UCSD-AML1 (cell line): ENCODE measurements around the gene CHD9NB.

Experiments used
- DNase-seq: peaks from one replicate; lab custom pipeline; 2025; ENCODE audit not compliant: unreplicated experiment; lab: John Stamatoyannopoulos, UW

The CHD9NB gene

GRCh38 chr16:53052519-53053501 lies at the start of gene CHD9NB:
Gene CHD9NB, minus strand, starts transcription at chr16:53052897. Its CDS starts 8,739 bp downstream, at chr16:53044158.
- DNase-seq: peak; percentile 44

GRCh38 chr16:53100889-53101288 lies 48.2 kb upstream of the CHD9NB start:
- DNase-seq: no peak

- DNase-seq: no peak
These were observed 47.5 kb upstream of the CHD9NB start for GRCh38 chr16:53100131-53100748.

GRCh38 chr16:53099318-53100130 lies 46.8 kb upstream of the CHD9NB start:
- DNase-seq: peak; percentile 92

GRCh38 chr16:53098526-53099317 lies 46.0 kb upstream of the CHD9NB start:
- peak; percentile 84 for DNase-seq

- DNase-seq: no peak
These were observed 44.5 kb upstream of the CHD9NB start for GRCh38 chr16:53097190-53097589.

GRCh38 chr16:53094013-53094630 lies 41.4 kb upstream of the CHD9NB start:
- DNase-seq: peak; percentile 83

GRCh38 chr16:53093162-53093744 lies 40.6 kb upstream of the CHD9NB start:
- DNase-seq: no peak

GRCh38 chr16:53092284-53092683 lies 39.6 kb upstream of the CHD9NB start:
- DNase-seq: no peak

- DNase-seq: peak; percentile 20
These were observed 38.9 kb upstream of the CHD9NB start for GRCh38 chr16:53091466-53092211.

- peak; percentile 82 for DNase-seq
These were observed 38.1 kb upstream of the CHD9NB start for GRCh38 chr16:53090591-53091411.

- no peak for DNase-seq
These were observed 37.5 kb upstream of the CHD9NB start for GRCh38 chr16:53090286-53090590.

- no peak for DNase-seq
These were observed 37.0 kb upstream of the CHD9NB start for GRCh38 chr16:53089434-53090285.

GRCh38 chr16:53087101-53087500 lies 34.4 kb upstream of the CHD9NB start:
- DNase-seq: no peak

GRCh38 chr16:53085931-53086421 lies 33.3 kb upstream of the CHD9NB start:
- no peak for DNase-seq

GRCh38 chr16:53085369-53085843 lies 32.7 kb upstream of the CHD9NB start:
- DNase-seq: no peak

GRCh38 chr16:53084746-53085334 lies 32.1 kb upstream of the CHD9NB start:
- no peak for DNase-seq
